Measurements from ENCODE around the gene CEBPE.

- TF ChIP-seq CTCF (IDR thresholded peaks at IDR 0.05 in 4 of 5, conservative IDR thresholded peaks at IDR 0.05 in 1 of 5) (no peak), POLR2A (IDR thresholded peaks at IDR 0.05) (no peak)
Observed at GRCh38 chr14:23079716-23080115, 39.3 kb downstream of the CEBPE start.
